Measurements from ENCODE around the gene AUTS2. TPM values are rescaled to one million over a fixed set of nuclear protein-coding genes. Genes with fewer than 3 reads are reported as not detected.
"Not testable (repeated sequence)": the region's sequence is repeated elsewhere in the genome, so short reads cannot be mapped to it uniquely, and the experiment has no call there.

AUTS2 gene
- total RNA-seq, 1 donor from 2014 or later, result 40.0 TPM

GRCh38 chr7:70263471-70264255 lies 665.4 kb downstream of the AUTS2 start:
- peak; percentile 40 for DNase-seq

- no peak for DNase-seq
These were observed 667.9 kb downstream of the AUTS2 start for GRCh38 chr7:70266186-70266585.

- DNase-seq, result no peak
These were observed 669.3 kb downstream of the AUTS2 start for GRCh38 chr7:70267381-70268120.

- DNase-seq, result no peak
These were observed 669.9 kb downstream of the AUTS2 start for GRCh38 chr7:70268179-70268578.

GRCh38 chr7:70270149-70270548 lies 671.9 kb downstream of the AUTS2 start:
- no peak for DNase-seq

- DNase-seq, result no peak
These were observed 673.4 kb downstream of the AUTS2 start for GRCh38 chr7:70271617-70272081.

GRCh38 chr7:70275570-70275969 lies 677.3 kb downstream of the AUTS2 start:
- not testable (repeated sequence) for DNase-seq

- DNase-seq, result no peak
These were observed 686.9 kb downstream of the AUTS2 start for GRCh38 chr7:70285187-70285586.

- DNase-seq, result no peak
These were observed 687.6 kb downstream of the AUTS2 start for GRCh38 chr7:70285854-70286253.

- no peak for DNase-seq
These were observed 690.6 kb downstream of the AUTS2 start for GRCh38 chr7:70288781-70289456.

GRCh38 chr7:70292716-70293115 lies 694.4 kb downstream of the AUTS2 start:
- no peak for DNase-seq

- no peak for DNase-seq
These were observed 696.1 kb downstream of the AUTS2 start for GRCh38 chr7:70294211-70294911.

- no peak for DNase-seq
These were observed 700.7 kb downstream of the AUTS2 start for GRCh38 chr7:70298780-70299471.

GRCh38 chr7:70299472-70299807 lies 701.2 kb downstream of the AUTS2 start:
- no peak for DNase-seq

- DNase-seq, result no peak
These were observed 703.5 kb downstream of the AUTS2 start for GRCh38 chr7:70301673-70302185.

GRCh38 chr7:70303309-70303708 lies 705.0 kb downstream of the AUTS2 start:
- DNase-seq, result no peak

- no peak for DNase-seq
These were observed 705.5 kb downstream of the AUTS2 start for GRCh38 chr7:70303780-70304179.

GRCh38 chr7:70306173-70306572 lies 707.9 kb downstream of the AUTS2 start:
- DNase-seq, result peak; percentile 19

GRCh38 chr7:70307544-70308106 lies 709.4 kb downstream of the AUTS2 start:
- no peak for DNase-seq

- no peak for DNase-seq
These were observed 714.1 kb downstream of the AUTS2 start for GRCh38 chr7:70312336-70312735.

GRCh38 chr7:70313271-70313670 lies 715.0 kb downstream of the AUTS2 start:
- no peak for DNase-seq

Data from tongue (tissue), 2 donors.